ENCODE results near the gene GRN.
"Not testable (repeated sequence)": the region's sequence is repeated elsewhere in the genome, so short reads cannot be mapped to it uniquely, and the experiment has no call there.

The GRN gene

DNA sequence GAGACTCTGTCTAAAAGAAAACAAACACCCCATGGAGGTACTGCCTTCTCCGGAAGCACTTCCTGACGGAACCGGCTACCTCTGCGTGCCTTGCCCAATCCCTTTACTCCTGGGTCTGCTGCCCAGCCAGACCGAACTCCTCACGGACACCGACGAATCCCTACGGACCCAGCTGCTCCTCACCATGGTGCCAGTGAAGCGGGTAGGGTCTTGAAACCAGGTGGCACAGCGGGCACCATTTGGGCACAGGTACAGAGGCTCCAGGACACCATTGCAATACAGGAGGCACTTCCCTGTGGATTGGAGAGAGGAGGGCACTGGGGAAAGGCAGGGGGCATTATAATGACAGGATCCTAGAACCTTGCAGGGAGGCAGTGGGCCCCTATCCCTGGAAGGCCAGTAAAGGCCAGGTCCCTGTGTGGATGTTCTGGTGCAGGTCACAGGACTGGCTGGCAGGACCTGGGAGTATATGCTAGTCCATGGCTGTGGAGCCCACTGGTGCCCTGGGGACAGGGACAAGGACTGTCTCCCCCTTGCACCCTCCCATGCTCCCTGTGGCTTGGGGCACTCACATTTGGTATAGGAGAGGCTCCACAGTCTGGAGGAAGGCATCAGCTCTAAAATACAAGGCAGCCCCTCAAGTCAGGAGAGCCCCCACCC is 22.7 kb upstream of the GRN start:
- no peak for DNase-seq

DNA sequence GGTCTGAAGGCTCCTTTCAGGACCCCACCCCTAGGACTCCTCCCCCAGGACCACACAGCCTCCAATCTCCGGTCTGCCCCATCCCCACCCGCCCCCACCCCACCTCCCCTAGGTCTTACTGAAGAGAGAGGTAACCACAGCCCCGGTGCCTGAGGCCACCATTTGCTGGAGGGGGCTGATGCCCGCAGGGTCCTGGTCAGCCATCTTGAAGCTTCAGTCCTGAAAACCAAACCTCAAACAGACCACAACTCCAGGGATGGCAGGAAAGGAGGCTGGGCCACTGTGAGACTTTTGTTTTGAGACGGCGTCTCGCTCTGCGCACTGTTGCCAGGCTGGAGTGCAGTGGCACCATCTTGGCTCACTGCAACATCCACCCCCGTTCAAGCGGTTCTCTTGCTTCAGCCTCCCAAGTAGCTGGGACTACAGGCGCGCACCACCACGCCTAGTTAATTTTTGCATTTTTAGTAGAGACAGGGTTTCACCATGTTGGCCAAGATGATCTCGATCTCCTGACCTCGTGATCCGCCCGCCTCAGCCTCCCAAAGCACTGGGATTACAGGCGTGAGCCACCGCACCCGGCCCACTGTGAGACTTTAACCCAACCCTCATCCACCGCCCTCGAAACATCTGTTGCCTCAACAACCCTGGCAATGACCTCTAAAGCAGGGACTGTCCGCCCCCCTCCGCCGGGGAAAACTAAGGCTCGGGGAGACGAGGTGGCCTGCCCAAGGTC is 21.6 kb upstream of the GRN start:
- no peak for DNase-seq

DNA sequence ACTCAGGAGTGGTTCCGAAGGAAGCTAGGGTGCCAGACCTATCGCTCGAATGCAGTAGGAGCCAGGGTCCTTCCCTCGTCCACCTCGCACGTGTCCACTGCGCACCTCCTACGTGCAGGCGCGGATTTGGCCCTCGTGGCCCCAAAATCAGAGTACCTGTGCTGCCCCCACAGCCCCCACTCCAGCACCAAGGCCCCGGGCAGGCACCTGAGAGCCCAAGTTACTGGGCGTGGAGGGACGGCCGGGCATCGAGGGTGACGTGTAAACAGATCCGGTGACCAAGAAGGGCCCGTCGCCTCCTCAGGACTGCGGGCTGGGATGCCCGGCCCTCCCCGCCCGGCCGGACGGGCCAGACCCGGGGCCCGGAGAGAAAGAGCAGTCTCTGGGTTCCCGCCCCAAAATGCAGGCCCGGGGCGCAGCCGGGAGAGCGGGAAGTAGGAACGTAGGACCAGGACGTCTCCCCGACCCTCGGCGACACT is 21.0 kb upstream of the GRN start:
- DNase-seq = no peak

DNA sequence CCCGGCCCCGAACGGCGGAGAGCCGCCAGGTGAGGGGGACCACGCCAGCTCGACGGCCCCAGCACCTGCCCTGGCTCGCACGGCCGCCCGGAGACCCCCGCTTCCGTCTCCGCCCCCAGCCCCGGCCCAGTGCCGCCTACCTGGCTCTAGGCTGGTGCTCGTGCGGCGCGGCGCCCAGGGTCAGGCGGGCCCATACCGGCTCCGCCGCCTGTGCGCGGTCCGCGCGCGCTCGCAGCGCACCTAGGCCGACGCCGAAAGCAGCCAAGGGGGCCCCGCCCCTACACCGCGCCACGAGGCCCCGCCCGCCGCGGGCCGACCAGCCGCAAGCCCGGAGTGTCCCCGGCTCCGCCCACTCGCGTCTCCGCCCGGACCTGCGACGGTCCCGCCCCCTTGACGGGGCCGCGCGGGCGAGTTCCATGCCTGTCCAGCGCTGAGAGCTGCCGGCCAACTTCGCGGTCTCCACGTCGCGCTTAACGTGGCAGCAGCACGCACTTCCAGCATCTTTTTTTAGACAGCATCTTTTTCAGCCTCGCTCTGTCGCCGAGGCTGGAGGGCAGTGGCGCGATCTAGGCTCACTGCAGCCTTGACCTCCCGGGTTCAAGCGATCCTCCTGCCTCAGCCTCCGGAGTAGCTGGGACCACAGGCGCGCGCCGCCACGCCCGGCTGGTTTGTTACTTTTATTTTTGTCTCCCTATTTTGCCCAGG is 20.4 kb upstream of the GRN start, which contains the start of gene SLC25A39:
Gene SLC25A39 (minus strand): TSS at position 253 of the 705 bp plus-strand sequence. CDS start 1,261 bp downstream, outside the sequence.
- peak; percentile 92 for DNase-seq

- DNase-seq = peak; percentile 93
Measured at GRCh38 chr17:44326861-44327444, 18.1 kb upstream of the GRN start.

DNA sequence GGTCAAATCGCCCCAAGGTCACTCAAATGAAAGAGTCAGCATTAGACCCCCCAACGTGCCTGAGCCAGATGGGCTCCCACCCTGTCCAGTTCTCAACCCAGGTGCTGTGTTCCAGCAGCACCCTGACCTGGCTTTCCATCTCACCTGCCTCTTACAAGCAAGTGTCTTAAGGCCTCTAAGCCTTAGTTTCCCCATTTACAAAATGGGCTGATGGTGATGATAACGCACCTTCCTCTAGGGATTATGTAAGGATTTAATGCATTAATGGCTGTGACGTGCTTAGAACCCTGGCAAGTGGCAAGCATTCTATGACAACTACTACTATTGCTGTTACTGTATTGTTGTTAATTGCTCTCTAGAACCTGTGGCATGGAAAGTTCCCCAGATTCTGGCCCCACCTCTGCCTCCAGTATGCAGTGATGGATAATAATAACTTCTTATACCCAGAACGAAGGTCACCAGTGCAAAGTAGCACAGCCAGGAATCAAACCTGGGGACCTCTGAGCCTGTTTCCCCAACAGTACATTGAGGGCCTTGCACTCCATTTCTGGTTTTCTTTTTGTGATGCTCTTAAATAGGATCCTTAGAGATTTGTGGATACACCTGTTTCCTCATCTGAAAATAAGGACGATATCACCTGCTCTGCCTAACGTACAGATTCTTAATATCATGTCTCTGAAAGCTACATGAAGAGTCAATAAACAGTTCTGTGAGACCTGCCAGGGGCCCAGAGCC is 17.2 kb upstream of the GRN start:
- no peak for DNase-seq

DNA sequence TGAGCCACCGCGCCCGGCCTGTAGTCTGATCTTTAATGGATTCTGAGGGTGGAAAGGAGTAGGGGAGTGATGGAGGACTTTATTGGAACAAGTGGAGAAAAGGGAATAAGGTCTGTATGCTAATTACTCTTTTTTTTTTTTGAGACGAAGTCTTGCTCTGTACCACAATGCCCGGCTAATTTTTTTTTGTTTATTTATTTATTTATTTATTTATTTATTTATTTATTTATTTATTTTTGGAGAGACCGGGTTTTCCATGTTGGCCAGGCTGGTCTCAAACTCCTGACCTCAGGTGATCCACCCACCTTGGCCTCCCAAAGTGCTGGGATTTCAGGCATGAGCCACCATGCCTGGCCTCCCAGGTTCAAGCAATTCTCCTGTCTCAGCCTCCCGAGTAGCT is 15.6 kb upstream of the GRN start:
- not testable (repeated sequence) for DNase-seq

GRCh38 chr17:44330263-44330662 is 14.8 kb upstream of the GRN start:
- not testable (repeated sequence) for DNase-seq

DNA sequence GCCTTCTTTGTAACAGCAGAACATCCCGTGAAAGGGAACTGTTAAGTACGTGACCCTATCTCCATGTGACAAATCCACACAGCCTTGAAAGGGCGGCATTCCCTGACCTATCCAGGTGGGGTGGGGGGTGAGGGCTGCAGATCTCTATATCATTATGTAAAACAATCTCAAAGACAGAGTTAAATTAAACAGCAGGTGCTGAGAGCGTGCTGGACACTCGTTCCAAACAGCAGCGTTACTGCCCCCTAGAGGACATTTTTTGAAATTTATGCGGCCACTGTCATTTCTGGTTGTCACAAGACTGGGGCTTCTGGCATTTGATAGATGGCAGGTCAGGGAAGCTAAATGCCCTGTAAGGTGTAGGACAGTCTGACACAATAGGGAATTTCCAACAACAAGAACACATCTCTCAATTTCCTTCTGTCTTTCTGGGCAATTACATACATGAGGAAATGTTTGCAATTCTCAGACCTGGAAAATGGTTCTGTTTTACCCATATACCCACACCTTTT is 13.8 kb upstream of the GRN start:
- DNase-seq = peak; percentile 46

GRCh38 chr17:44333371-44333770 is 11.7 kb upstream of the GRN start:
- DNase-seq = no peak

GRCh38 chr17:44334315-44334714 is 10.8 kb upstream of the GRN start:
- DNase-seq = no peak

DNA sequence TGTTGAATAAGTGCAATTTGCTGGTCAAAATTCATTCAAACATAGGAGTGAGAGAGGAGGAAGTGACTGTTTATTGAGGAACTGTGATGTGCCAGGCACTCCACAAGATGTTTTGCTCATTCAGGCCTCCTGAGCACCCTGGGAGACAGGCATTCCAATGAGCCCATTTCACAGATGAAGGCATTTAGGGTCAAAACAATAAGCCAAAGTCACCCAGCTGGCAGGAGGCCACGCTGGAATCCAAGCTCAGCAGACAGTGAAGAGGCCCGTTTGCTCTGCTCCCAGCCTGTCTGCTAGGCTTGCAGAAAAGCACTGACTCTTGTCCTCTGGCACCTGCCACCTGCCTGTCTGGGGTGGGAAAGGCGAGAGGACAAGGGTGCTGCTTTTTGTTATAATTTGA is 10.4 kb upstream of the GRN start:
- no peak for DNase-seq

GRCh38 chr17:44335564-44335963 is 9.5 kb upstream of the GRN start:
- DNase-seq = no peak

GRCh38 chr17:44335968-44336367 is 9.1 kb upstream of the GRN start:
- DNase-seq = no peak

- DNase-seq = no peak
Measured at GRCh38 chr17:44338702-44339101, 6.4 kb upstream of the GRN start.

GRCh38 chr17:44340553-44340952 is 4.5 kb upstream of the GRN start:
- DNase-seq = not testable (repeated sequence)

DNA sequence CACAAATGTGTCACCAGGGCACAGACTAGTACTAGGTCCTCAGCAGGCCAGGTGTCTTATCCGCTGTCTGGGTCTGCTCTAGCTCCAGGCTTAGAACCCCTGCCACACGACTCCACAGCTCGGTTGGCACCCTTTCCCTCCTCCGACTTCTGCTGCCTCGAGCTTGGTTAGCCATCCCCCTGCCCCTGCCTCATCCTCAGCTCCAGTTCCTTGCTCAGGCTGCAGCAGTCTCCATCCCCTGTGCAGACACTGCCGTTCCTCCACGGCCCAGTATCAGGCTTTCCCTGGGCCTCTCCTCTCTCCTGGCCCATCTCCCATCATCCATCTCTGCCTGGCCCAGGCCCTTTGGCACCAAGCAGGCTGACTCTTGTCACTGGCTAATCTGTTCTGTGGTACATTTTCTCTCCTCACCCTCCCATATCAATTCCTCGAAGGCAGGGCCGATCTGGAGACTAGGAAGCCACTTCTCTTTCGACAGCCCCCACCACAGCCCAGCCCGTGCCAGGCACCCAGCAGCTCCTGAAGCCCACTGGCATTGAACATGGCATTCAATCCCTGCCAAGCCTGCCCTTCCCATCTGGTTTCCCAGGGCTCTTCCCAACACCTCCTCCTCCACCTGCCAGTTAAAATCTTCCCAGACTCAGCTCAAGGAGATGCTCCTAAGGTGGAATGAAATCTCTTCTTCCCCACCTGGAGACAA is 1.4 kb upstream of the GRN start:
- DNase-seq = no peak

- DNase-seq = no peak
Measured at GRCh38 chr17:44345454-44346026, 438 bp downstream of the GRN start.

DNA sequence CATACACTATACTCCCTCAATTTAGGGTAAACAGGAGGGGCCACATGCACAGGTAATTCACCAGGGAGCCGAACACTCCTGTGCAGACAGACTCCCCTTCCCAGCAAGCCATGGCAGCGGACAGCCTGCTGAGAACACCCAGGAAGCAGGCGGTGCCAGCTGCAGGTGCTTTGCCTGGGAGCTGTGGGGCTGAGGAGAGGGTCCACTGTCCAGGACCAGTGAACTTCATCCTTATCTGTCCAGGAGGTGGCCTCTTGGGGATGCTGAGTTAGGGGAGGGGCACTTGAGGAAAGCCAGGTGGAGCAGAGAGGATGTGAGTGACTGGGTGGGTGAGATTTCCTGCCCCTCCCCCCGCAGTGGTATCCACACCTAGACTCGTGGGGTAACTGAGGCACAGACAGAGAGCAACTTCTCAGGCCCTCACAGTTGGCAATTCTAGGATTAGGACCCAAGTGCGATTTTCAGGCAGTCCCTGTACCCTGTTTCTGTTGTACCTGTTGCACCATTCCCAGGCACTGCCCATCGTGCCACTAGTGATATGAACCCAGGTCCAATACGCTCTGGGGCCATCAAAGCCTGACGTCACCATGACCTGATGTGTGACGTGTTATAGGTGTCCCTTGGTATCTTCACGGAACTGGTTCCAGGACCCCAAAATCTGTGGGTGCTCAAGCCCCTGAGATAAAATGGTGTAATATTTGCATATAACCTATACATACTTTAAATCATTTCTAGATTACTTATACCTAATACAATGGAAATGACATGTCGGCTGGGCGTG is 1.2 kb downstream of the GRN start:
- DNase-seq = no peak
